Tibial nerve (tissue), 4 donors: ENCODE data around the gene NKD2. TPM values are rescaled to one million over a fixed set of nuclear protein-coding genes. Genes with fewer than 3 reads are reported as not detected.
"Not testable (repeated sequence)": the region's sequence is repeated elsewhere in the genome, so short reads cannot be mapped to it uniquely, and the experiment has no call there.

Source experiments
- DNase-seq, 2 donors: peaks; one replicate each; pipeline ENCODE4 v3.0.0-alpha.2; 2019; ENCODE audit warnings: low spot score in 2 of 2
- H3K27ac ChIP-seq, 4 donors: fragments of 200-600 bp; sonication (generic) in 3 of 4; one replicate each; pipeline ENCODE4 v1.5.1; 2017 to 2019; ENCODE audit warnings: mild to moderate bottlenecking in 1 of 4
- H3K27me3 ChIP-seq, 2 donors: fragments of 200-600 bp; sonication (generic) in 1 of 2; one replicate each; pipeline versions ENCODE4 v1.5.1 to v1.6.0; 2017 to 2019
- H3K36me3 ChIP-seq, 3 donors: fragments of 200-600 bp; sonication (generic); one replicate each; pipeline ENCODE4 v1.5.1; 2018 to 2019
- H3K4me1 ChIP-seq, 4 donors: fragments of 200-600 bp; sonication (generic) in 3 of 4; one replicate each; pipeline ENCODE4 v1.5.1; 2017 to 2019
- H3K4me3 ChIP-seq, 4 donors: fragments of 200-600 bp; sonication (generic) in 3 of 4; one replicate each; pipeline ENCODE4 v1.5.1; 2017 to 2019; ENCODE audit warnings: mild to moderate bottlenecking in 1 of 4, moderate library complexity in 1 of 4
- H3K9me3 ChIP-seq, 4 donors: fragments of 200-600 bp; sonication (generic) in 3 of 4; one replicate each; pipeline ENCODE4 v1.5.1; 2017 to 2019
- EP300 ChIP-seq, 2 donors: sonication (generic); formaldehyde crosslinking; IDR thresholded peaks; one replicate each; pipeline ENCODE4 v1.6.1; 2017; ENCODE audit warnings: antibody characterized with exemption in 2 of 2, mild to moderate bottlenecking in 1 of 2
- POLR2A ChIP-seq, 2 donors: fragments of 450-650 bp; IDR thresholded peaks; one replicate each; pipeline ENCODE4 v1.6.1; 2017; ENCODE audit warnings: antibody characterized with exemption in 2 of 2, mild to moderate bottlenecking in 2 of 2, moderate library complexity in 2 of 2
- WGBS, 2 donors: methylation state at CpG; one replicate each; pipeline ENCODE4 v1.1.5; 2018; 5-methylcytosine and 5-hydroxymethylcytosine counted together
- total RNA-seq, 4 donors: library from RNA; depleted of rRNA; stranded (reverse); fragments of >200 nt; gene quantifications; one replicate each; pipeline ENCODE4 v1.1.0, GENCODE V29; 2016
- TF ChIP-seq, protein P1 (sequence below), 5 experiments: fragments of 200-600 bp in 3 of 5; fragments of 450-650 bp in 2 of 5; sonication (generic) in 3 of 5; IDR thresholded peaks; one replicate each; pipeline ENCODE4 v1.5.1; 2016 to 2019; ENCODE audit warnings: antibody characterized with exemption in 5 of 5, mild to moderate bottlenecking in 3 of 5, moderate library complexity in 2 of 5

Gene NKD2
- total RNA-seq, 4 donors from 2014 or later: 0.60 to 4.7 TPM; not detected in 2

DNA sequence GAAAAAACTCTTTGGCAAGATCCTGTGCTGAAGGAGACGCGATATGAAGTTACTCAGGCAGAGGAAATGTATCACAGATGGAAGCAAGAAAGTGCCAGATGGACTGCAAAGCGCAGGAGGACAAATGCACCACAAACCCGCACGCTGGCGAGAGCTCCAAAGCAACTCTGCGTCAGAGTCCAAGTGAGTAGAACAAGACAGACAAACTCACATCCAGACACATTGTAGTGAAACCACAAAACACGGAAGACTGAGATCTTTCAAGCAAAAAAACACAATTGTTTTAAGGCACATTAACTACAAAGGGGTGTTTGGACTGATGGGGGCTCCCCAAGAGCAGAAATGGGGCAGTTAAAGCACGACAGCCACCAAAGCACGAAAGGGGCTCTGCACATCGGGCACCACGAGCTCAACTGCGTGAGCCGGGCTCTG is 39.2 kb upstream of the NKD2 start:
- WGBS, 2 donors: 56 to 61% methylated on average over 14 of the region's 14 CpGs
- H3K4me3 ChIP-seq: no peak overlapping the region
- peaks cover 0 to 9% of the 10 kb centered on the region in 2 donors for H3K27me3 ChIP-seq
- H3K27ac ChIP-seq: no peak overlapping the region
- no peaks in the 10 kb centered on the region for H3K36me3 ChIP-seq
- DNase-seq: no peak
- peaks cover 0 to 5% (median 0%) of the 10 kb centered on the region in 4 donors for H3K9me3 ChIP-seq
- peaks cover 0 to 3% (median 0%) of the 10 kb centered on the region in 4 donors for H3K4me1 ChIP-seq
- TF ChIP-seq, protein P1, sequence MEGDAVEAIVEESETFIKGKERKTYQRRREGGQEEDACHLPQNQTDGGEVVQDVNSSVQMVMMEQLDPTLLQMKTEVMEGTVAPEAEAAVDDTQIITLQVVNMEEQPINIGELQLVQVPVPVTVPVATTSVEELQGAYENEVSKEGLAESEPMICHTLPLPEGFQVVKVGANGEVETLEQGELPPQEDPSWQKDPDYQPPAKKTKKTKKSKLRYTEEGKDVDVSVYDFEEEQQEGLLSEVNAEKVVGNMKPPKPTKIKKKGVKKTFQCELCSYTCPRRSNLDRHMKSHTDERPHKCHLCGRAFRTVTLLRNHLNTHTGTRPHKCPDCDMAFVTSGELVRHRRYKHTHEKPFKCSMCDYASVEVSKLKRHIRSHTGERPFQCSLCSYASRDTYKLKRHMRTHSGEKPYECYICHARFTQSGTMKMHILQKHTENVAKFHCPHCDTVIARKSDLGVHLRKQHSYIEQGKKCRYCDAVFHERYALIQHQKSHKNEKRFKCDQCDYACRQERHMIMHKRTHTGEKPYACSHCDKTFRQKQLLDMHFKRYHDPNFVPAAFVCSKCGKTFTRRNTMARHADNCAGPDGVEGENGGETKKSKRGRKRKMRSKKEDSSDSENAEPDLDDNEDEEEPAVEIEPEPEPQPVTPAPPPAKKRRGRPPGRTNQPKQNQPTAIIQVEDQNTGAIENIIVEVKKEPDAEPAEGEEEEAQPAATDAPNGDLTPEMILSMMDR (IDR thresholded peaks at IDR 0.05): no peak
- TF ChIP-seq POLR2A (IDR thresholded peaks at IDR 0.05): no peak
- TF ChIP-seq EP300 (IDR thresholded peaks at IDR 0.05): no peak

DNA sequence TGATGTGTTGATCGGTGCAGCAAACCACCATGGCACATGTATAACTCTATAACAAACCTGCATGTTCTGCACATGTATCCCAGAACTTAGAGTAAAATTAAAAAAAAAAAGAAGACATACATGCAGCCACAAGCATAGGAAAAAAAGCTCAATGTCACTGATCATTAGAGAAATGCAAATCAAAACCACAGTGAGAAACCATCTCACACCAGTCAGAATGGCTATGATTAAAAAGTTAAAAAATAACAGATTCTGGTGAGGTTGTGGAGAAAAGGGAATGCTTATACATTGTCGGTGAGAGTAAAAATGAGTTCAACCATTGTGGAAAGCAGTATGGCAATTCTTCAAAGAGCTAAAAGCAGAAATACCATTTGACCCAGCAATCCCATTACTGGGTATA is 36.0 kb upstream of the NKD2 start:
- H3K27ac ChIP-seq, H3K27me3 ChIP-seq, H3K36me3 ChIP-seq, H3K4me3 ChIP-seq, DNase-seq, H3K9me3 ChIP-seq, H3K4me1 ChIP-seq: not testable (repeated sequence)
- 78% methylated on average over 2 of the region's 2 CpGs for whole genome bisulfite sequencing, 2 donors

DNA sequence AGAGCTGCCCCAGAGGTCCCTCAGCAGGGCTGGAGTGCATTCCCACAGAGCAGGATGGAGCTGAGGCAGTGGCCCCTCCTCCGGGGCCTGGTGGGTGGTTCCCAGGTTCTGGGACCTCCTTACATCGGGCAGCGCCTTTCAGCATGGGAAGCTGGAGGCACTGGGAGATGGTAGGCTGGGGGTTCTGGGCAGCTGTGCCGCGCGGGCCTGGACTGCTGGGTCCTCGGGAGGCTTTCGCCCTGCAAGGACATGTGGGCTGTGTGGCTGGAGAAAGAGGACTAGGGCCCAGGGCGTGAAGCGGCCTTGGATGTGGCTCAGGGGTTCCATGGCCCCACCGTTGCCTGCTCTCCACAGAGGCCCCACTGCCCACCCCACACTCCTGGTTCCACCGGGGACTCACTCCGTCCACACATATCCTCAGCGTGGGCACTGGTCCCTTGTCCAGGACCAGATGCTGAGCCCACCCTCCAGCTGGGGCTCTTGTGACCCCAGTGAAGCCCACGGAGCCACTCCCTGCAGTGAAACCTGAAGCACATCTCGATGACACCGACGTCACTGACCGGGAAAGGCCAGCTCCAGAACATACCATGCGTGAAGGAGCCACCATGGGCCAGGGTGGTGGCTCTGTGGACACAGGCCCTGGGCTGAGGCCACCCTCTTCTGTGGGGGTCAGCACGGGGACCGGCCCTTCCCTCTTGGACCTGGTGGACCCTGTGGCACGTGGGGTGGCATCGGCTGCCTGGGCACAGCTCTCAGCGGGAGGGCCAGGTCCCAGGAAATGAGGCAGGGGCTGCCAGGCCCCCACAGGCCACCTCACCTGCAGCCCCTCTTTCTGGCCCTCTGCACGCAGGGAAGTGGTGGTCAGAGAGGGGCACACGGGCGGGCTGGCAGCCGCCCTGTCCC is 31.5 kb upstream of the NKD2 start:
- no peak overlapping the region for H3K4me3 ChIP-seq
- 92 to 94% methylated on average over 23 to 28 of the region's 29 CpGs for WGBS, 2 donors
- H3K36me3 ChIP-seq: no peaks in the 10 kb centered on the region
- no peaks in the 10 kb centered on the region for H3K9me3 ChIP-seq
- H3K27ac ChIP-seq: no peak overlapping the region
- peaks cover 0 to 31% (median 5%) of the 10 kb centered on the region in 4 donors for H3K4me1 ChIP-seq
- no peaks in the 10 kb centered on the region for H3K27me3 ChIP-seq
- no peak for DNase-seq
- no peak for TF ChIP-seq EP300 (IDR thresholded peaks at IDR 0.05)
- no peak for TF ChIP-seq POLR2A (IDR thresholded peaks at IDR 0.05)
- TF ChIP-seq, protein P1 (IDR thresholded peaks at IDR 0.05): no peak

DNA sequence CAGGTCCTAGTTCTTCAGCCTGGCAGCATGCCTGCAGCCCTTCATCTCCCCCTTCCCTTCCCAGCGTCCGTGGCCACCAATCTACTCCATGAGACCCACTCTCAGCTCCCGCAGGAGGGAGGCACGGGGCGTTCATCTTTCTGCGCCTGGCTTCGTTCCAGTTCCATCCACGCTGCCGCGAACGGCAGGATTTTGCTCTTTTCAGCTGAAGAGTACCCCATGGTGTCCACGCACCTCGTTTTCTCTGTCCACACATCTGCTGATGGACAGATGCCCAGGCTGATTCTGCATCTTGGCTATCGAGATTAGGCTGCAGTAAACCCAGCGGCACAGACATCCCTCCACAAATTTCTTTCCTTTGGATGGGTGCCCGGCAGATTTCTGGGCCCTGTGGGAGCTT is 30.5 kb upstream of the NKD2 start:
- TF ChIP-seq, protein P1 (IDR thresholded peaks at IDR 0.05): no peak
- TF ChIP-seq POLR2A (IDR thresholded peaks at IDR 0.05): no peak
- no peak for TF ChIP-seq EP300 (IDR thresholded peaks at IDR 0.05)
- no peaks in the 10 kb centered on the region for H3K27me3 ChIP-seq
- no peak for DNase-seq
- no peak overlapping the region for H3K27ac ChIP-seq
- WGBS, 2 donors: 63% methylated on average over 16 of the region's 16 CpGs
- no peaks in the 10 kb centered on the region for H3K36me3 ChIP-seq
- H3K4me1 ChIP-seq: peaks cover 0 to 31% (median 5%) of the 10 kb centered on the region in 4 donors
- no peak overlapping the region for H3K4me3 ChIP-seq
- H3K9me3 ChIP-seq: no peaks in the 10 kb centered on the region

DNA sequence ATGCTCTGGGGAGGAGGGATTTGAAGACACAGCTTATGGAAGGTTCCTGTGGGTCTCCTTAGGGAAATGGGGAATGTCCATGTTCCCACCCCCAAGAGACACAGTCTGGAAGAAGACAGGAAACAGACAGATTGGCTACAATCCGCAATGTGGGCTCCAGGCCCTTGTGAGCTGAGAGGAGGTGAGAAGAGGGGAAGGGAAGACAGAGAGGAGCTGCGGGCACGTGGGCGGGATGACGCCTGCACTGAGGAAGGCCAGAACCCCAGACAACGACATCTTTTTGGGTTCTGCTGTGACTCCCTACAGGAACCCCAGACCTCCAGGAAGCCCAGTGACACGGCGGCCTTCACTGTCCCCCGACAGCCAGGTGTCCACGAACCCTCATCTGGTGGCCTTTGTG is 29.9 kb upstream of the NKD2 start:
- DNase-seq: no peak
- peaks cover 0 to 31% (median 5%) of the 10 kb centered on the region in 4 donors for H3K4me1 ChIP-seq
- H3K27ac ChIP-seq: no peak overlapping the region
- no peaks in the 10 kb centered on the region for H3K27me3 ChIP-seq
- H3K4me3 ChIP-seq: no peak overlapping the region
- no peaks in the 10 kb centered on the region for H3K9me3 ChIP-seq
- no peaks in the 10 kb centered on the region for H3K36me3 ChIP-seq
- WGBS, 2 donors: 63 to 73% methylated on average over 10 of the region's 10 CpGs
- TF ChIP-seq, protein P1 (IDR thresholded peaks at IDR 0.05): no peak
- TF ChIP-seq EP300 (IDR thresholded peaks at IDR 0.05): no peak
- no peak for TF ChIP-seq POLR2A (IDR thresholded peaks at IDR 0.05)
